GM21786 (cell line): ENCODE measurements around the gene SERPINA1.

Experiments
- ATAC-seq: cut with Tn5 transposase; IDR thresholded peaks from one replicate; pipeline ENCODE4 v1.9.1; 2021; ENCODE audit not compliant: unreplicated experiment

Gene SERPINA1

DNA sequence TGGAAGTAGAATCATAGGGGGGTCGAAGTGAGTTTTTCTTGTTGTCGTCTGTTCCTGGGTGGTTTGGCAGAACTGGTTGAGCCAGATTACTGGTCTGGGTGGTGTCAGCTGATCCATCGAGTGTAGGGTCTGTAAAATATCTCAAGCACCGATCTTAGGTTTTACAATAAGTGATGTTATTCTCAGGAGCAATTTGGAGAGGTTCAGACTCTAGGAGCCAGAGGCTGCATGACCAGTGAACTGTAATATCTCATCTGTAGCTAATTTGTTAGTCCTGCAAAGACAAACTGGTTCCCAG lies 9.7 kb upstream of the SERPINA1 start:
- no peak for ATAC-seq

DNA sequence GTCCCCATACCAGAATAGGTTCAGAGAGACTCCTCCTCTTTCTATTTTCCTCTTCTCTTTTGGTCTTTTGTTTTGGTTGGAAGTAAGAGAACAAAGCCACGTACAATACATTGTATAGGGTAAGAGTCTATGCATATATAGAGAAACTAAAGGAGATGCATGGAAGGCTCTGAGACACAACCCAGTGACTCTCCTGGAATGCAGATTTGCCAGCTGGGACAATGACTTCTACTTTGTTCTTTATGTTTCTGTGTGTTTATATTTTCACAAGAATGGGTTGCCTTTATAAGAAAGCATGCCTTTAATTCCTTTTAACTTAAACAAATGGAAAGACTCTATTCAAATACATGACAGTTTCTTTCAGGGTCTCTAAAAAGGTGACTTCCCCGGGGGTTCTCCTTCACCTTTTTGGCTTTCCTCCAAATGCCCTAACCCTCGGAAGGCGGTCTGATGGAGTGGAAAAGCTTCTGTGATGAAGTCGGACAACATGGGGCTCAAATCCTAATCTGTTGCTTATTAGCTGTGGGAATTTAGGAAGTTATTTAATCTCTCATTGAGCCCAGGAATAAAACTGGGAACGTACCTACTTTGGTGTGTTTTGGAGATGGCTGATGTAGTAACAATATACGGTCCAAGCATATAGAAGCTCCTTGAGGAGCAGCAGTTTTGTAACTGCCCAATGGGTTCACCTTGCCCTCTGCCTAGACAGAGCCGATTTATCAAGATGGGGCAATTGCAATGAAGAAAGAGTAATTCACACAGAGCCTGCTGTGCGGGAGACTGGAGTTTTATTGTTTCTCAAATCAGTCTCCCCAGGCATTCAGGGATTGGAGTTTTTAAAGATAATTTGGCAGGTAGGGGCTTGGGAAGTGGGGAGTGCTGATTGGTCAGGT lies 9.1 kb upstream of the SERPINA1 start:
- no peak for ATAC-seq

DNA sequence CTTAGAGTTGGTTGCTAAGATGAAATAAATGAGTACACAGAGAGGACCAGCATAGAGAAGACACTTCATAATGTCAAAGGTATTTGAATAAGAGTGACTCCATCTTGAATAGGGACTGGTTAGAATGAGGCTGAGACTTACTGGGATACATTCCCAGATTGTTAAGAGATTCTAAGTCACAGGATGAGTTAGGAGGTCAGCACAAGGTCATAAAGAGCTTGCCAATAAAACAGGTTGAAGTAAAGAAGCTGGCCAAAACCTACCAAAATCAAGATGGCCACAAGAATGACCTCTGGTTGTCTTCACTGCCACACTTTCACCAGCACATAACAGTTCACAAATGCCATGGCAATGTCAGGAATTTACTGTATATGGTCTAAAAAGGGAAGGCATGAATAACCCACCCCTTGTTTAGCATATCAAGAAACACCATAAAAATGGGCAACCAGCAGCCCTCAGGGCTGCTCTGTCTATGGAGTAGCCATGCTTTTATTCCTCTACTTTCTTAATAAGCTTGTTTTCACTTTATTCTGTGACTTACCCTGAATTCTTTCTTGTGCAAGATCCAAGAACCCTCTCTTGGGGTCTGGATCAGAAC lies 8.3 kb upstream of the SERPINA1 start:
- ATAC-seq: no peak

DNA sequence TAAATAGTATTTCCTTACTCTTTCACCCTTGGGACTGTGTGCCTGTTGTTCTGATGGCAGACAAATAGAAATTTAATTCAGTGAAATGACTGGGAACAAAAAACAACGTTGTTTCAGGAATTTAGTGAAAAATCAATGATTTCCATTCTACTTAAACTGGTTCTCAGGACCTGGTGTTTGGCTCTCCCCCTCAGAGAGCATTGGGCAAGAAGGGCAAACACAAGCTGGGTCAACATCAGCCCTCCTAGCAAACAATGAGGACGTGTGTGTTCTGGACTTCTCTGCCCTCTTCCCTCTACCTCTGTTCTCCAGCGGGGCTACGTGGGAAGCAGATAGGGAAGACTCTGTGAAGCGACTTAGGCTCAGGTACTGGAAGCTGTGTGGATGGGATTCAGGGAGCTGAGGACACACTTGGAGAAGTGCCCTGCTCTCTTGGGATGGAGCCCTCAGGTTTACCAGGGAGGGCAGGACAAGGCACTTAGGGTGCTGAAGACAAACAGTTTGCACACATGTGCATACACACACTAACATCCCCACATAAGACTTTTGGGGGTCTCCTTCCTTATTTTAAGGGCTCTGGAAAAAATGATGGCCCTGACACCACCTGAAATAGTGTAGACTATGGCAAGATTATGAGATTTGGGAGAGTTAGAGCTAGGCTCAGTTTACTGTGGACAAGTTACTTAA lies 7.6 kb upstream of the SERPINA1 start:
- ATAC-seq: no peak

DNA sequence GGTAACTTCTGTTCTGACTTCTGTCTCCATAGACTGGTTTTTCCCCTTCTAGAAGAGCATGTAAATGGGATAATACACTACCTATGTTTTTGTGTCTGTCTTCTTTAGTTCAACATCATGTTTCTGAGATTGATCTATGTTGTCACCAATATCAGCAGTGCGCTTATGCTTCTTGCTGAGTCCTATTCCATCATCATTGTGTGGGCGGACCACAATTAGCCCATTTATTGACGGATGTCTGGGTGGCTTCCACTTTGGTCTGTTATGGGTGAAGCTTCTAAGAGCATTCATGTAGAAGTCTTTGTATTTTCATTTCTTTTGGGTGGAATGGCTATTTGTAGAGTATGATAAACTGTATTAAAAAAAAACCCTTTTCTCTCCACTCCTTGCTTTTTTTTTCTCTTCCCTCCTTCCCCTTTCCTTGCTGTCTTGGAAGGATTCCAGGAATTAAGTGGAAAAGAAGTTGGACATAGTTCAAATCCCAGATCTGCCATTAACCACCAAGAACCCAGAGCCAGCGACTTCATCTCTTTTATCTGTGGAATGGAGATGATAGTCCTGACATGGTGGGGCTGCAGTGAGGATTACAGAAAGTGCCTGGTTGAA lies 7.0 kb upstream of the SERPINA1 start:
- no peak for ATAC-seq

DNA sequence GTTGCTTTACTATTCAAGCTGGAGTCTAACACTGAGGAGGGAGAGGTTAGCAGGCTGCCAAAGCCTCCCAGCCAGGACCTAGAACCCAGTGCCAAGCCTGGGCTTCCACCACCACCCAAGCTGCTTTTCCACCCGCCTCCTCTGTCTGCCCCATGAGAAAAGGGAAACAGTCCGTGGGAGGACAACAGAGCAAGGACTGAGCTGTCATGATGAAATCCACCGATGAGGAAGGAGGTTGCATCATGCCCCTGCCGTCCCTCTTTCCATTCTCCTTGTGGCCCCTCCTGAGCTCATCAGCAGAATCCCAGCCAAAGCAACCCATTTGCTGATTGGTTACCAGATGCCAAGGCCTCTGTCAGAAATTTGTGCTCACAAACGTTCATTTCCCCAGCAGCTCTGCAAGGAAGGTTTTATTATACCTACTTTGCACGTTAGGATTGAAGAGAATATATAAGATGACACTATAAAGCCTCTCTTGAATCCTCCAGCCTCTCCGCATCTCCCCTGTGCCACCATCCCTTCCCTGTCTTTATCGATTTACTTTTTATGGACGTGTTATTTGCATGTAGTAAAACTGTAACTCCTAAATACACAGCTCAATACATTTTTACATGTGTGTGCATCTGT lies 6.3 kb upstream of the SERPINA1 start:
- no peak for ATAC-seq

DNA sequence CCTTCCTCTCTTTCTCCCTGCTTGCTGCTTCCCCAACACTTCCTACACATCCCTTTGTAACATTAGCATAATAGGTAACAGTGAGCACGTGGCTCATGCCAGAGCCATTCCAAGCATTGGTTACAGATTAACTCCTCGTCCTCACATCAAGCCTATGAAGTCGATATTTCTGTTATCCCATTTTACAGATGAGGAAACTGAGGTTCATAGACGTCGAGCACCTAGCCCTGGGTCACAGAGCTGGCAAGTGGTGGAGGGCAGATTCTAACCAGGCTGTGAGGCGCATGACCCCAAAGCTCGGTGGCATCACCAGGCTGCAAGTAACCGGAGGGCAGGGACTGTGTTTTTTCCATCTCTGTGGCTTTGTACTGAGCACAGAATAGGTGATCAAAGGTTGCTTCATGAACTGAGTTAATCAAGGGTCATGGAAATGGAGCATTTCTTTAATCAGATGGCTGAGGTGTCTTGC lies 5.7 kb upstream of the SERPINA1 start:
- ATAC-seq: no peak

DNA sequence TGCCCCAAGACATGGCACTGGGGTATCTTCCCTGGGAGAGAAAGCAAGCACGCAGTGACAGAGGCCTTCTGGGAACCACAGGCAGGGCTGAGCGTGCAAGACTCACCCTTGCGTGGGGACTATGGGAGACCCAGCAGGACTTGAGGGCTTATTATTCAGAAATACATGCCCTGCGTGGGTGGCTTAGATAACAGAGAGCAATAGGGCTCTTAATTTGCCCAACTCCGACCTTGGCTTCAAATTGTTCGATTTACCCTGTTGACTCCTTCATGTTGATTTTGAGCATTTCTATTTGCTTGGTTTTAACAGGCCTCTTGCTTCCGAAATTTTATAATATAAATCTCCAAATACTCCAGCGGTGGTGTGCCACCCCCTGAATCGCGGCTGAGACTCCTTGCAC lies 5.1 kb upstream of the SERPINA1 start:
- no peak for ATAC-seq

DNA sequence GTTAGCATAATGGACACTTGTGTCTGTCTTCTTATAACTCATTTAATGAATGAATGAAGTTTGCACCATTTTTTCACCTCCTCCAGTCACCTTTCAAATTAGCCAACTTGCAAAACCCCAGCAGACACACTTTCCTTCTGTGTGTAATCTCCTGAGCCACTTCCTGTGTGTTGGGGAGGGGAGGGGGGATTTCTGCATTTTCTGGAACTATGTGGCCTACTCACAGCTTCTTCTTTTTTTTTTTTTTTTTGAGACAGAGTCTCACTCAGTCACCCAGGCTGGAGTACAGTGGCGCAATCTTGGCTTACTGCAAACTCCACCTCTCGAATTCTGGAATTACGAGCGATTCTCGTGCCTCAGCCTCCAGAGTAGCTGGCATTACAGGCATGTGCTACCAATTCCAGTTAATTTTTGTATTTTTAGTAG lies 4.1 kb upstream of the SERPINA1 start:
- ATAC-seq: peak; percentile 50

DNA sequence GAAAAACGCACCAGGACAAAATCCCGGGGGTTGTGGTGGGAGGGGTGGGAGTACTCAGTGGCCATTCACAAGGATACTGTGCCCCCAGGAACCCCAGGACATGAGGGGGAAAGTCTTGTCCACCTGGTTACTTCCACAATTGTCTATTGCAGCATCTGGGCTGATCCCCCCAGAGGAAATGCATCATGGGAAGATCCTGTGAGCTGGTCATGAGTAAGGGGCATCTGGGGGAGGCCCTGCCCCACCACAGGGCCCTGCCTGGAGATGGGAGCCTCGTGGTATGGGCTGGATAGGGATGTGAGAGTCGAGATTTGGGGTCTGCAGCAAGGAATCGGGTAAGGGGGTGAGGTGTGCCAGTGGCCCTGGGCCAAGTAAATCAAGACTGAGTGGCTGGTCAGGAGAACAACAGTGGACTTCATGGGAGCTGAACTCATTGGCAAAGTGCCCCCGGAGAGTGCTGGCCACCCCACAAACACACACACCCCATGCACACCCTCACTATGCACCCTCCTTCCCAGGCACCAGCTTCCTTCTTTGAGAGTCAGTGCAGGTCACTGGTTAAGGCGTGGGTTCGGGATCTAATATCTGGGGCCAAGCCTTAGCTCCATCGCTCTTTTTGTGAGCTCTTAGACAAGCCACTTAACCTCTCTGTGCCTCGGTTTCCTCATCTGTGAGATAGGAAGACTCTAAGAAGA lies 3.0 kb upstream of the SERPINA1 start:
- ATAC-seq: no peak

DNA sequence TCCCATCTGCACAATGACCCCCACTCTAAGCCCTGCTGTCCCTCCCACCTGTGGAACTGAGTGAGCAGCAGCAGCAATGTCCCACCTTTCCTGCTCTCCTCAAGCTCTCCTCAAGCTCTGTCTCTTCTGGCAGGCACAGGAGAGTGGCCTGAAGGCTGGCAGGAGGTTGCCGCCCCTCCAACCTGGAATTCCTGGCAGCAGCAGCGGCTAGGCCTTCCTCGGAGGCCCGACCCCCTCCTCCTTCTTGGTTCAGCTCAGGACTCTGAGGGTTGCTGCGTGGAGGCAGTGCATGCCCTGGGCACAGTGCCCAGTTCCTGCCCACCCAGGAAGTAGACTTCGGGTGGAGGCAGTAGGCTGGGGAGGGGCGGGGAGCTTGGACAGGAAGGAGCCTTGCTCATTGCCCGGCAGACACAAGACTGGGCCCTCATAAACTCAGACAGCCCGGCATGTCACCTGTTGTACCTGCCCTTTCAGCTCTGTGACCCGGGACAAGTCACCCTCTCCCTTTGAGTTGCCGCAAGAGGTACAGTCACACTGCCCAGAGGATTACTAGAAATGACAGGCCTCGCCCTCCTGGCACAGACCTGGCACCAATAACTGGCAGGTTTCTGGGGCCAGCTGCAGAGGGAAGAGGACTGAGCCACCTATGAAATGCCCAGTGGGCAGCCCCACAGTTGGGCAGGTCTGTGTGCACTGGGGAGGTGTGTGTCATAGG lies 2.1 kb upstream of the SERPINA1 start:
- ATAC-seq: no peak

DNA sequence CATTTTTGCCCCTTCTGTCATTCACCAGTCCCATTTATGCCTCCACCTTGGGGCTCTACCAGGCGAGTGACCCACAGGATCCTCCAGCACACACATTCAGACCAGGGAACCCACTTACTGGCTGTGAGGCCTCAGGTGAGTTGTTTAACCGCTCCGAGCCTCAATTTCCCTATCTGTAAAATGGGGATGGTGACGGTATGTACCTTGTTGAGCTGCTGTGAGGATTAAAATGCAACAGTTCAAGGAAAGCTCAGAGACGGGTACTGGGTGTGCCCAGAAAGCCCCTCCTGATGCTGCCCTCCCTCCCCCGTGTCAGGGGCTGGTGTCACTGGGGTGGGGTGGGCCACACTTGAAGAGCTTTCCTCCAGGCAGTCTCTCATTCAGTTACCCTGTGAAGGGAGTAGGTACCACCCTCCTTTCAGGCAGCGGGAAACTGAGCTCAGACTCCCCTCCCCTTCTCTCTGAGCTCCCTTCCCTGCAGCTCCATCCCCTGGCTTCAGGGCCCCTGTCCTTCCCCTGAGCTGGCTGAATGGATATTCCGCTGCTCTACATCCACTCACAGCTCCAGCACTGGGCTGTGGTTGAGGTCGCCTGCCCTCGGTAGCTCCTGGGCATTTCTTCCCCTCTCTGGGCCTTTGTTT lies 1.4 kb upstream of the SERPINA1 start:
- ATAC-seq: no peak

DNA sequence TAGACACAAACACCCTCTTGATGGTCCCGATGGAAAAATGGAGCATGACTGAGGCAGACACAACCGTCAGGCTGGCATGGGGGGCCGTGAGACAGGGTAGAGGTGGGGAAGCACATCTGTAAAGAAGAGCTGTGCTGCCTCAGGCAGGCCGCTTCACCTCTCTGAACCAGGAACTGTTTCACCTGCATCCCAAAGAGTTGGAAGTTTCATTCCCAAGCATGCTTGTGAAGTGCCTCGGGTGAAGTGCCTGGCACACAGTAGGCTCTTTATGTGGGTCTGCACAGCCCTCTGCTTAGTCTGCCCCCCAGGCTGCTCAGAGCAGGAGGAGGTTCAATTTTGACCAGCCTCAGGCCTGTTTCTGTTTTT lies 685 bp upstream of the SERPINA1 start:
- ATAC-seq: no peak

DNA sequence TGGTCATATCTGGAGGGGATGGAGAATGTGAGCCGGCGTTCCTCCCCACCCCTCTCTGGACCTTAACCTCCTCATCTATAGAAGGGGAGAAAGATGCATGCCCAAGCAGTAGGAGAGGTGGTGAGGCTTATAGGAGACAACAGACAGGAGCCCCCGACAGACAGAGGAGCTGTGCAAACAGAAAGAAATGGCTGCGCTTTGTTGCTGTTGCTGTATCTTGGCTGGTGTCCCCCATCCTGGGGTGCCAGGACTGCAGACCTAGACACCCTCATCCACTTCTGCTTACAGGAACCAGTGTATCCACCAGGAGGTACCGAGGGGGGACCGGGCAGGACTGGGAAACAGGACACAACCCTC lies 397 bp downstream of the SERPINA1 start:
- ATAC-seq: no peak

DNA sequence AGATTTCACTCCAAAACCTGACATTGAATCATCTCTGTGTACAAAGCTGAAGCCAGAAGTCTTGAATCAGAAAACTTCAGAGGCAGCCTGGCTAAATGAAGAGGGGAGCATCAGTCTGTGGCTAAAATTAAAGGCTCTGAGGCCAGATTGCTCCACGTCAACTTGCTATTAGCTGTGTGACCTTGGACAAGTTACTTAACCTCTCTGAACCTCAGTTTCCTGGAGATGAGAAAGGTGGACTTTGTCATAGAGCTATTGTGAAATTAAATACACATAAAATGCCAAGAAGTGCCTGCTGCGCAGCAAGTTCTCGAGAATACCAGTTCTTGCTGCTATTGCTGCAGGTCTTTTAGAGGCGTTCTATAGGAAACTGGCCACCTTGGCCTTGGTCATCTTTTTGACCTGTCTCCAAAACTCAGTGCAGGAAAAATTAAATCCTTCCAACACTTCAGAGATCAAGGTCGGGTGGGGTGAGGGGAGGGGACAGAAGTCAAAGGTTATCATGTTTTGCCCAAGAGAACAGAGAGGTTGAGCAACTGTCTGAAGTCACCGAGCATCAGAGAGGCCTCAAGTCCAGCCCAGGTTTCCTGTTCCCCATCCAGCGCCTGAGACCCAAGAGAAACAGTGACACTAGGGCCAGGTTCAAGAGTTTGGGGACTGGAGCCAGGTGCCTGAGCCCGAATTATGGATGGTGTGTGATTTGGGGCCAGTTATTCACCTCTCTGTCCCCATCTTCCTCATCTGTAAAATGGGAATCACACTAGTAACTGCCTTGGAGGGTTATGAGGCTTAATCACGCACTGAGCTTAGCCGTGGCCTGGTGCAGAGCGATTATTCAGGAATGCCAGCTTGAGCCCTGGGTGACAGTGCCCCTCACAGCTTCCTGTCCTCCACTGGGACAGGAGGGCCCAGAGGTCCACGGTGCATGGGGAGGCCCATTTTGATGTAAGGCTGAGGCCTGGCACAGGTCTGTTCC lies 1.1 kb downstream of the SERPINA1 start:
- no peak for ATAC-seq

DNA sequence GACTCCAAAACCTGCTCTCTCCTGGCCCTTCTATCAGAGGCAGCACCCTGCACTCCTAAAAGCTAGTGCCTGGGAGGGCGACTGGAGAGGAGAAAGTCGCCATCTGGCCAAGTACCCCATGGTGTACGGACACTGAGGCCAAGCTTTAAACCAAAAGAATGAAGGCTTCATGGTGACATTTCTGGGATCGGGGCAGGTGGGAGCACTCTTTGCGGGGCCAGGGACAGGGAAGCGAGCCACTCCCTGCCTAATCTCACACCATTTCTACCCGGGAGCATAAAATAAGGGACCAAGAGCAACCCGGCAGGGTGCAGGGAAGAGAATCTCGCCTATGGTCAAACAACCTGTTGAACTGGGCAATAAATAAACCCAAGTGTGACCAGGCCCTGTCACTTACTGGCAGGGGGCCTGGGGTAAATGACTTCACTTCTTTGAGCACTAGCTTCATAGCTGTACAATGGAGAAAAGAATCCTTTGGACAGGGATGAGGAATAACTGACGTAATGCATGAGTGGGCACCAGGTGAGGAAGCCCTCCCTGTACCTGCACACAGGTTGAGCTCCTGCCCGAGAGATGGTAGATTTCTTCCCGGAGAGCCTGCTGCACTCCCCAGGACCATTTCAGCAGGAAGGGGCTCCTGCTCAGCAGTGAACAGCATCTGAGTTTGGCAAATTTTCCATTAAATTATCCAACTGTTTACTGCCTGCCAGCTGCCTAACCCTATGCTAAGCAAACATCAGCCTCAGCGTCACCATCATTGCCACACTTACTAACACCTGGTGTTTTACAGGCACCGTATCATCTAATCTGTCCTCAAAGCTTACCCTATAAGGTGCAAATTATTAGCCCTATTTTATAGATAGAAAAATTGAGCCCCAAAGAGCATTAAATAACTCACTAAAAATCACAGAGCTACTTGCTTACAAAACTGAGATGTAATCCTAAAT lies 2.0 kb downstream of the SERPINA1 start:
- no peak for ATAC-seq

DNA sequence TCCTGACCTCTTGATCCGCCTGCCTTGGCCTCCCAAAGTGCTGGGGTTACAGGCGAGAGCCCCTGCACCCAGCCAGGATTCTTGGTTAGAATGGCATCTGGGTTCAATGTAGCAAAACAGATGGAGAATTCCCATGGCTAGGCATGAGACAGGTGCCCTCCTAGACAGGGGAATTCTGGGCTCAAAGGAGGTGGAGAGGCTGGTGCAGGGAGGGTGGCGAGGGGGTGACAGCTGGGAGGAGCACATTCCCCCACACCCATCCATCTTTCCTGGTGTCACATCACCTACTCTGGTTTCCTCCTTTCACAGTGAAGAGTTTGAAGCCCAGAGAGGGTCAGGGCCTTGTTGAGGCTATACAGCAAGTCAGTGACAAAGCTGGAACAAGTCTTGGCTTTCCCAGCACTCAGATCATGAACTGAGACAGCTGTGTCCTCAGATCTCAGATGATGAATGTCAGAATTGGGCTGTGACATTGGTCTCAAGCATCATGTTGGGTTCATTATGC lies 2.8 kb downstream of the SERPINA1 start:
- ATAC-seq: no peak
